GM10847 (cell line): ENCODE measurements around the gene COL17A1.

Experiments
- POLR2A ChIP-seq: IDR thresholded peaks from 2 replicates; pipeline ENCODE4 v1.6.1; 2011; ENCODE audit not compliant: insufficient read length; ENCODE audit errors: extremely low read depth

Gene COL17A1

GRCh38 chr10:104104418-104104817 lies 18.7 kb upstream of the COL17A1 start:
- no peak for TF ChIP-seq POLR2A

GRCh38 chr10:104103956-104104355 lies 18.3 kb upstream of the COL17A1 start:
- TF ChIP-seq POLR2A = no peak

- TF ChIP-seq POLR2A = no peak
These were observed 16.2 kb upstream of the COL17A1 start for GRCh38 chr10:104101902-104102301.

GRCh38 chr10:104100795-104101194 lies 15.1 kb upstream of the COL17A1 start:
- no peak for TF ChIP-seq POLR2A

GRCh38 chr10:104099941-104100340 lies 14.3 kb upstream of the COL17A1 start:
- TF ChIP-seq POLR2A = no peak

GRCh38 chr10:104099269-104099668 lies 13.6 kb upstream of the COL17A1 start:
- no peak for TF ChIP-seq POLR2A

- no peak for TF ChIP-seq POLR2A
These were observed 12.8 kb upstream of the COL17A1 start for GRCh38 chr10:104098358-104098925.

GRCh38 chr10:104096692-104097091 lies 11.0 kb upstream of the COL17A1 start:
- TF ChIP-seq POLR2A = no peak

- no peak for TF ChIP-seq POLR2A
These were observed 7.1 kb upstream of the COL17A1 start for GRCh38 chr10:104092749-104093148.

- no peak for TF ChIP-seq POLR2A
These were observed 4.9 kb upstream of the COL17A1 start for GRCh38 chr10:104090611-104091010.

- TF ChIP-seq POLR2A = no peak
These were observed 3.9 kb upstream of the COL17A1 start for GRCh38 chr10:104089621-104090020.

- no peak for TF ChIP-seq POLR2A
These were observed 2.6 kb upstream of the COL17A1 start for GRCh38 chr10:104088239-104088638.

GRCh38 chr10:104084482-104085142 lies 1.1 kb downstream of the COL17A1 start:
- TF ChIP-seq POLR2A = no peak

GRCh38 chr10:104081998-104082397 lies 3.7 kb downstream of the COL17A1 start:
- no peak for TF ChIP-seq POLR2A

GRCh38 chr10:104080762-104081161 lies 4.9 kb downstream of the COL17A1 start:
- TF ChIP-seq POLR2A = no peak

- TF ChIP-seq POLR2A = no peak
These were observed 8.0 kb downstream of the COL17A1 start for GRCh38 chr10:104077663-104078151.

GRCh38 chr10:104077247-104077646 lies 8.4 kb downstream of the COL17A1 start:
- no peak for TF ChIP-seq POLR2A
